Measurements from ENCODE around the gene TPO. TPM values are rescaled to one million over a fixed set of nuclear protein-coding genes. Genes with fewer than 3 reads are reported as not detected.
"Not testable (repeated sequence)": the region's sequence is repeated elsewhere in the genome, so short reads cannot be mapped to it uniquely, and the experiment has no call there.

The TPO gene
- total RNA-seq, 1 experiment from 2014 or later: not detected

- peaks cover 27% of the 10 kb centered on the region for H3K27me3 ChIP-seq
- no peak for DNase-seq
- no peaks in the 10 kb centered on the region for H3K4me1 ChIP-seq
- H3K27ac ChIP-seq: no peak overlapping the region
- no peak overlapping the region for H3K4me3 ChIP-seq
- no peaks in the 10 kb centered on the region for H3K36me3 ChIP-seq
- no peaks in the 10 kb centered on the region for H3K9me3 ChIP-seq (replicated peaks)
These were observed 78.5 kb downstream of the TPO start for GRCh38 chr2:1491751-1492150.

- H3K4me1 ChIP-seq; DNase-seq; H3K9me3 ChIP-seq (replicated peaks); H3K4me3 ChIP-seq; H3K27ac ChIP-seq; H3K36me3 ChIP-seq: not testable (repeated sequence)
- peaks cover 27% of the 10 kb centered on the region for H3K27me3 ChIP-seq
These were observed 79.0 kb downstream of the TPO start for GRCh38 chr2:1492231-1492630.

GRCh38 chr2:1492711-1493430 is 79.6 kb downstream of the TPO start:
- Histone ChIP-seq H3K4me3 (no peak overlapping the region), H3K27ac (no peak overlapping the region), H3K27me3 (peaks cover 27% of the 10 kb centered on the region), H3K9me3 (replicated peaks) (no peaks in the 10 kb centered on the region), H3K36me3 (no peaks in the 10 kb centered on the region), H3K4me1 (no peaks in the 10 kb centered on the region)
- no peak for DNase-seq

- Histone ChIP-seq H3K4me1 (no peaks in the 10 kb centered on the region), H3K36me3 (no peaks in the 10 kb centered on the region), H3K27me3 (peaks cover 33% of the 10 kb centered on the region), H3K9me3 (replicated peaks) (no peaks in the 10 kb centered on the region), H3K4me3 (no peak overlapping the region), H3K27ac (no peak overlapping the region)
- DNase-seq: no peak
These were observed 80.3 kb downstream of the TPO start for GRCh38 chr2:1493431-1494126.

- H3K4me1 ChIP-seq: no peaks in the 10 kb centered on the region
- H3K27ac ChIP-seq: no peak overlapping the region
- no peaks in the 10 kb centered on the region for H3K36me3 ChIP-seq
- H3K9me3 ChIP-seq (replicated peaks): no peaks in the 10 kb centered on the region
- no peak overlapping the region for H3K4me3 ChIP-seq
- DNase-seq: no peak
- peaks cover 33% of the 10 kb centered on the region for H3K27me3 ChIP-seq
These were observed 81.0 kb downstream of the TPO start for GRCh38 chr2:1494257-1494656.

- no peaks in the 10 kb centered on the region for H3K9me3 ChIP-seq (replicated peaks)
- DNase-seq: no peak
- no peak overlapping the region for H3K27ac ChIP-seq
- no peaks in the 10 kb centered on the region for H3K36me3 ChIP-seq
- no peaks in the 10 kb centered on the region for H3K4me1 ChIP-seq
- no peak overlapping the region for H3K4me3 ChIP-seq
- peaks cover 33% of the 10 kb centered on the region for H3K27me3 ChIP-seq
These were observed 81.6 kb downstream of the TPO start for GRCh38 chr2:1494906-1495305.

GRCh38 chr2:1495676-1496358 is 82.6 kb downstream of the TPO start:
- H3K4me1 ChIP-seq: no peaks in the 10 kb centered on the region
- no peak overlapping the region for H3K27ac ChIP-seq
- H3K4me3 ChIP-seq: no peak overlapping the region
- DNase-seq: no peak
- H3K9me3 ChIP-seq (replicated peaks): no peaks in the 10 kb centered on the region
- H3K27me3 ChIP-seq: peaks cover 36% of the 10 kb centered on the region
- H3K36me3 ChIP-seq: no peaks in the 10 kb centered on the region

- no peak overlapping the region for H3K4me3 ChIP-seq
- no peaks in the 10 kb centered on the region for H3K36me3 ChIP-seq
These were observed 83.1 kb downstream of the TPO start for GRCh38 chr2:1496359-1496821.

GRCh38 chr2:1497122-1497611 is 83.9 kb downstream of the TPO start:
- Histone ChIP-seq H3K36me3 (no peaks in the 10 kb centered on the region), H3K27ac (no peak overlapping the region), H3K27me3 (peaks cover 34% of the 10 kb centered on the region; the same call in 1 of the 2 replicates), H3K4me3 (no peak overlapping the region), H3K9me3 (replicated peaks) (no peaks in the 10 kb centered on the region), H3K4me1 (no peaks in the 10 kb centered on the region)
- DNase-seq: no peak

More at GRCh38 chr2:1496359-1496821, 83.1 kb downstream of the TPO start:
- H3K4me1 ChIP-seq: no peaks in the 10 kb centered on the region
- peaks cover 37% of the 10 kb centered on the region for H3K27me3 ChIP-seq
- no peaks in the 10 kb centered on the region for H3K9me3 ChIP-seq (replicated peaks)
- no peak for DNase-seq
- H3K27ac ChIP-seq: no peak overlapping the region

GRCh38 chr2:1498176-1498575 is 84.9 kb downstream of the TPO start:
- DNase-seq: no peak
- H3K36me3 ChIP-seq: no peaks in the 10 kb centered on the region
- peaks cover 39% of the 10 kb centered on the region; the same call in 1 of the 2 replicates for H3K27me3 ChIP-seq

GRCh38 chr2:1499033-1499795 is 86.0 kb downstream of the TPO start:
- Histone ChIP-seq H3K4me3 (no peak overlapping the region), H3K36me3 (no peaks in the 10 kb centered on the region), H3K4me1 (no peaks in the 10 kb centered on the region), H3K27me3 (peaks cover 45% of the 10 kb centered on the region; the same call in 1 of the 2 replicates), H3K9me3 (replicated peaks) (no peaks in the 10 kb centered on the region), H3K27ac (no peak overlapping the region)
- DNase-seq: no peak

More at GRCh38 chr2:1498176-1498575, 84.9 kb downstream of the TPO start:
- Histone ChIP-seq H3K27ac (no peak overlapping the region), H3K9me3 (replicated peaks) (no peaks in the 10 kb centered on the region), H3K4me3 (no peak overlapping the region), H3K4me1 (no peaks in the 10 kb centered on the region)

GRCh38 chr2:1501038-1501851 is 88.0 kb downstream of the TPO start:
- Histone ChIP-seq H3K9me3 (replicated peaks) (no peaks in the 10 kb centered on the region), H3K4me3 (no peak overlapping the region), H3K36me3 (no peaks in the 10 kb centered on the region), H3K27me3 (peaks cover 34% of the 10 kb centered on the region; the same call in 1 of the 2 replicates), H3K4me1 (no peaks in the 10 kb centered on the region), H3K27ac (no peak overlapping the region)
- DNase-seq: no peak

GRCh38 chr2:1501991-1502390 is 88.7 kb downstream of the TPO start:
- H3K36me3 ChIP-seq: no peaks in the 10 kb centered on the region
- DNase-seq: no peak
- H3K4me1 ChIP-seq: no peaks in the 10 kb centered on the region
- H3K9me3 ChIP-seq (replicated peaks): no peaks in the 10 kb centered on the region
- no peak overlapping the region for H3K4me3 ChIP-seq
- peaks cover 34% of the 10 kb centered on the region; the same call in 1 of the 2 replicates for H3K27me3 ChIP-seq
- H3K27ac ChIP-seq: no peak overlapping the region
